HK-2 (cell line): ENCODE measurements around the gene TMEM185B.
A peak's percentile ranks its signal among the peaks of the same experiment; 100 is the strongest.
"Not testable (repeated sequence)": the region's sequence is repeated elsewhere in the genome, so short reads cannot be mapped to it uniquely, and the experiment has no call there.

Experiments used
- DNase-seq: peaks from one replicate; pipeline ENCODE4 v3.0.0-alpha.2; 2018; ENCODE audit not compliant: unreplicated experiment

Gene TMEM185B

DNA sequence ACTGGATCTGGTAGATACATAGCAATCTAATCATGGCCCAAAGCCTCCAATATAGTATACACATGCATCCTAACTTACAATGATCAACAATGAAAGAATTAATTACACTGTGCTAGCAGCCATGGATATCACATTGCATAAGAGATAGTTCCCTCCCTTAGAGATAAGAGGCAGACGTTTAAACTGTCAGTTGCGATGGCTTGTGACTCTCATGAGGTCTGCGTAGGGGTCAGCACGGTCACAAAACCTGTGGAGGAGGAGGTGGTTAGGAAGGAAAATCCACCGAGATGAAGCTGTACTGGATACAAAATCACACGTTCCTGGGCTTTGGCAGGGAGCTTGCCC, 28.7 kb upstream of the TMEM185B start:
- no peak for DNase-seq

DNA sequence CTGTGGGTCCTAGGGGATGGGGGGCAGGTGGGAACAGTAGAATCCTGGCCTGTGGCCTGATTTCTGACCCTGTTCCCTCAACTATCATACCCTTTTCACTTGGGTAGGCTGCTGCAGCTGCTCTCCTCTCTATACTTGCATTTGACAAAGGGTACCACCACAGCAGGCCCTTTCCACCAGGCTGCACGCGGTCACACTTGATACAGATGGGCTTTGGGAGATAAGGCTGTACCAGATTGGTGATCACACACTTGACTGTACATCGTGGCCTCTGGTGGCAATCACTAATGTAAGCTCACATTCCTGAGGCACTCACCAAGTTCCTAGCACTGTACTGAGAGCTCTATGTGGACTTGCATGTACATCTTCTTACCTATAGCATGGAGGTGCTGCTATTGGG, 27.9 kb upstream of the TMEM185B start:
- no peak for DNase-seq

- no peak for DNase-seq
These were observed 27.4 kb upstream of the TMEM185B start for GRCh38 chr2:120250640-120251039.

DNA sequence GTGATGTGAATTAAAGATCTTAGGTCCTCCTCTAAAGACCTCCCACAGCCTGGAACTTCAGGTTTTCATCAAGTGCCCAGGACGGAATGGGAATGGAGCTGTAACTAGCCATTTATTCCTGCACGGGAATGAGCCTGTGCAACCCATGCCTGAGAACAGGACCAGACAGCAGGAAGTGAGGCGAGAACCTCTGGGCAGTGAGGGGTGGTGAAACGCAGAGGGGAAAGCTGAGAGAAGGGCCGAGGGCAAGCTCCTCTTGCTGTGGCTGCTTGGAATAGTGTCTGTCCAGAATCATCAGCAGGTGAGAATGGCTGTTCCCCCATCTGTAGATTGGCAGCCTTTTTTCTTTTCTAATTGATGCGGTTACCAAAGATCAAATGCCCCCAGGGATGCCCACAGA, 24.7 kb upstream of the TMEM185B start:
- no peak for DNase-seq

DNA sequence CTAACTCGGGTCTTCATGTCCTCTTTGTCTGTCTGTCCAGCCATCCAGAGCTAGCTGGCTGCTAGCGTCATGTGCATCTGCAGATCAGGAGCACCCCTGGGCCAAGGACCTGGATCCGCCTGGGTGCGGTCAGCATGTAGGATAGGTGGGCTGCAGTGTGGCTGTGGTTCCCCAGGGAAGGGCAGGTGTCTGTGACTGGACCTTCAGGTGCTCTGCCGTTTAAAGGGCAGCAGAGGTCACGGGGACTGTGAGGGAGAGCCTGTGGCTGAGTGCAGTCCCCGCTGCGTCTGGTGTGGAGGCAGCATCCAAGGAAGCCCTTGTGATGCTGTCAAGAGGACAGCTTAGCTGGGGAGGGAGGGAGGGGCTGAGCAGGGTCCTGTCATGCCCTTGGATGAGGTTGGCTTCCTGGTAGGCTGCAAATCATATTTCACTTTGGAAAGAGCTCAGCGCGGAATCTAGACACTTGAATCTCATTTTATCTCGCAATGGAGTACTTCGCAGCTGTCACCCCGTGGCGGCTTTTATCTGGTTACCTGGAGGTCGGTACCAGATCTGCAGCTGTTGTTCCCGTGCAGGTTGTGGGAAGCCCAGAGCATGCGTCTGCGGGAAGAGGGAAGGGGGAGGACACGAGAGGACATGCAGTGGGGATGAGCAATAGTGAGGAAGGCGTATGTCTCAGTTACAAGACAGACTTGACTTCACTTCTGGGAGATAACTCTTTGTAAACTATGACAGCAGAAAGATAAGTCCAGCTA, 23.5 kb upstream of the TMEM185B start:
- DNase-seq = no peak

DNA sequence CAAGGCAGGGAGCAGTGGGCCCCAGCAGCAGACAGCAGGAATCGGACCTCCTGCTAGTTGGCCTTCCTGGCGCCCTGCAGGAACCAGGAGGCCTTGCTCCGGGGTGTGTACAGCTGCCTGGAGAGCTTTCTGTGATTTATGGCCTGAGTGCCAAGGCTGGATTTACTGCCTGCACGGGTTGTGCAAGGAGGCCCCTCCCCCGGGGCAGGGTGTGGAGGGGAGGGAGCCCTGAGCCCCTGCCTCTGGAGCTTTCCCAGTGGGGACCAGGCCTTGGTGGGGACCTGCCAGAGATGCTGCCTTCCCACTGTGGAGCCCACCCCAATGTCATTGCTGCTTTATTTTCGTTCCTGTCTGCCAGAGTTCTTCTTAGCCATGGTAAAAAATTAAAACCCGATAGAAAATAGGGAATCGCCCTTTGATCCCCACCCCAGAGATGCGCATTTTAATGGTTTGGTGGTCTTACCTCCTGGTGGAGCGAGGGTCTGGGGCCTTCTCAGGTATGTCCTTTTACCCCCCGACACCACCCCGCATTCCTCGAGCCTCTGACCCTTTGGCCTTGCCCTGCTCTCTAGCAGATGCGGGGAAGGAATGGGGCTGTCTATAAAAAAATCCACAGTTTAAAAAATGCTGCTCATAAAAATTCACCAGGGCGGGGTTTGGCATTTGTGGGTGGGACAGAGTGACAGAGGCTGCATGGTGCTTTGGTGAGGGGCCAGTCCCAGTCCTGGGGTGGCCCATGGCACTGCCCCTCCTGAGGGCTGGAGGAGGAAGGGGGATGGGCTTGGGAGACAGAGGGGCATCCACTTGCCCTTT, 22.5 kb upstream of the TMEM185B start:
- DNase-seq = no peak

DNA sequence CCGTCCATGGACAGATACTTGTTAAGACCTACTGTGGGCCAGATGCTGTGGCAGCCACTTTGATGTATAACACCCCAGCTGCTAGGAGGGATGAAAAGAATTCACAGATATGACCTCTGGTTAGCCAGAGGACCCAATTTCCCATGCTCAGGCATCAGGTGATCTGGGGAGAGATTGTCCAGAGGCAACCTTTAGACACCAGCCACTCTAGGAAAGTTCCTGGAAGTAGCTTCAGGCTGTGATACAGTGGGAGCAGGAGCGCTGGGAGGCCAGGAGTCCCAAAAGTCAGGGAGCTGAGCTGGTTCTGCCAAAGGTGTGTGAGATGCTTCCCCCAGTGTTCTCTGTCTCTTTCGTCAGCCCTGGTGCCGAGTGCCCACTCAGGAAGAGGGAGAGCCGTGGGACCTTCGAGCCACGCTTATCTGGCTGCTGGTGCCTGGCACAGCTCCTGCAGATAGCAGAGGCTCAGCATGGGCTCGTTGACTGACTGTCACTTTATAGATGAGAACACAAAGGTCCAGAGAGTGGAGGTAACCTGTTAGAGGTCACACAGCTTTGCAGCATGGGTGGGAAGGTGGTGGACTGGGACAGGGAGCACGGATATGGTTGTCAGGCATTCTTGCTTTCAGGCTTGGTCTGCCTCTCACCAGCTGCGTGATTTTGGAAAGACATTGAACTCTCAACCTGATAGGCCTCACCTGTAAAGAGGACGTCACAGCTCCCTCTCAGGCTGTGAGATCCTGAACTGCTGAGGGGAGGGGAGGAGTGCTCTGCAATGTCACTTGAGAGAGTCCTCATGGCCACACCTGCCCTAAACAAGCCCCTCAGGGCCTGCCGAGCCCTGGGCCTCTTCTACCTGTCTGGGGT, 21.7 kb upstream of the TMEM185B start:
- DNase-seq = no peak

DNA sequence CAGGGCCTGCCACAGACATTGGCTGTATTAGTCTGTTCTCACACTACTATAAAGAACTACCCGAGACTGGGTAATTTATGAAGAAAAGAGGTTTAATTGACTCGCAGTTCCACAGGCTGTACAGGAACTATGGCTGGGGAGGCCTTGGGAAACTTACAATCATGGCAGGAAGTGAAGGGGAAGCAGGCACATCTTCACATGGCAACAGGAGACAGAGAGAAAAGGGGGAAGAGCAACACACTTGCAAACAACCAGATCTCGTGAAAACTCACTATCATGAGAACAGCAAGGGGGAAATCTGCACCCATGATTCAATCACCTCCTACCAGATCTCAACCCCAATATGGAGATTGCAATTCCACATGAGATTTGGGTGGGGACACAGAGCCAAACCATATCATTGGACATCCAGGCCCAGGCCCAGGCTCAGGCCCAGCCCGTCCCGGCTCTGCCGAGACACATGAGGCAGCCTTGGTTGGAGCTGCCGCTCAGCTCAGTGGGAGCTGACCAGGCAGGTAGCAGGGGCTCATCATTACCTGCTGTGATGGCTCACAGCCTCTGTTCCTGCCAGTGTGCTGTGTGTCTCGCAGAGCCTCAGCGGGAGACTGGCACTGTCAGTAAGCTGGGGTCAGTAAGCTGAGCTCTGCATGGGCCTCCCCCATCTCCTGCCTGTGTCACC, 20.8 kb upstream of the TMEM185B start:
- no peak for DNase-seq

- DNase-seq = no peak
These were observed 20.0 kb upstream of the TMEM185B start for GRCh38 chr2:120243211-120243610.

DNA sequence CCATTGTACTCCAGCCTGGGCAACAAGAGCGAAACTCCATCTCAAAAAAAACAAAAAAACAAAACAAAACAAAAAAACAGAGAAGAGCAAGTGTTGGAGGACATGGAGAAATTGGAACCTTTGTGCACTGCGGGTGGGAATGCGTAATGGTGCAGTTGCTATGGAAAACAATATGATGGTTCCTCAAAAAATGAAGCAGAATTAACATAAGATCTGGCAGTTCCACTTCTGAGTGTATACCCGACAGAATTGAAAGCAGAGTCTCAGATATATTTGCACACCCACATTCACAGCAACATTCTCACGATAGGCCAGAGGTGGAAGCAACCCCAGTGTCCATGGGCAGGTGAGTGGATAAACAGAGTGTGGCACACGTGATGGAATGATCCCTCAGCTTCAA, 18.5 kb upstream of the TMEM185B start:
- DNase-seq = no peak

- DNase-seq = no peak
These were observed 17.8 kb upstream of the TMEM185B start for GRCh38 chr2:120240901-120241429.

GRCh38 chr2:120239488-120240287, 16.5 kb upstream of the TMEM185B start:
- DNase-seq = peak; percentile 68

DNA sequence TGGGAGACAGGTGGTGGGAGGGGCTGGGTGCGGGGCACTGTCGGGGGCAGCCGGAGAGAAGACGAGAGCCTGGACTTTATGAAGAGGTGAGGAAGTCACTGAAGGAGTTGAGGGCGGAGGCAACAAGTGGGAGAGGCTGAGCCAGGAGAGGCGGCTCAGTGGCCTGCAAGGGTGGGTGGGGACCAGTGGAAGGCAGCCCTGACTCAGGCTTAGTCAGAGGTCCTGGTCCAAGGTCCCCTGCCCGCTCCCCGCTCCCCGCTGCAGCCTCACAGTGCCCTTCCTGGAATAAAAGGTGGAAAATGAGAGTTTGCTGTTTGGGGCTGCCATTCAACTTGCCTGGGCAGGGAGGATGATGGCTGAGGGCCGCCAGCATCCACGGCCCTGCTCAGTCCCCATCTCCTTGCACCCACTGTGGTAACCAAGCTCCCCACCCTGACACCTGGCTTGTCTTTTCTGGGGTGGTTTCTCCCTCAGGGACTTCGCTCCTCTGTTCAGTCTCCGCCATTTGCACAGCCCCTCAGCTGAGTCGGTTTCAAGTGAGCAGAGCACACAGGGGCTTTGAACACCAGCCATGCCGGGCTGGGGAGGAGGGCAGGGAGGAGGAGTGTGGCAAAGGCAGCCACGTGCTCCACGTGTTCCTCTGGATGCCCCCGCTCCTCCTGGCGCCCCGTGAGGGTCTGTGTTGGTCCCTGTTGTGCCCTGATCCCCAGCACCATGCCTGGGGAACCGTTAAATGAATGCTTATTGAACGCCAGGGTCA, 15.7 kb upstream of the TMEM185B start:
- DNase-seq = peak; percentile 84

DNA sequence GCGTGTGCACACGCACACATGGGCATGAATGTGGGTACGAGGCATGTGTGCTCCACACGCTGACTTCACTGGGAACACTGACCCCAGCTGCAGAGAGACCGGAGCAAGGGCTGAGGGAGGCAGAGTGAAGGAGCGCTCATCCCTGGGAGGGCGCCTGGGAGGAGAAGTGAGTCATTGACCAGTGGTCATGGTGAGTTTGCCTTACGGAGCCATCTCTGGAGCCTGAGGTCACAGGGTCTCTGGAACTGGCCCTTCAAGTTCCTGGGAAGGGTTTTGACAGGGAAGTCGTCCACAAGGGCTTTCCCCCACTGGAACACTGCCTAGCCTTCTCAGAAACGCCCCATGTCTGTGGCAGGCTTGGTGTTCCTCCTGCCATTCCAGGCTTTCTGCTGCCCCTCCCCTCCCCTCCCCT, 14.3 kb upstream of the TMEM185B start:
- DNase-seq = peak; percentile 72

- no peak for DNase-seq
These were observed 13.6 kb upstream of the TMEM185B start for GRCh38 chr2:120236791-120237190.

DNA sequence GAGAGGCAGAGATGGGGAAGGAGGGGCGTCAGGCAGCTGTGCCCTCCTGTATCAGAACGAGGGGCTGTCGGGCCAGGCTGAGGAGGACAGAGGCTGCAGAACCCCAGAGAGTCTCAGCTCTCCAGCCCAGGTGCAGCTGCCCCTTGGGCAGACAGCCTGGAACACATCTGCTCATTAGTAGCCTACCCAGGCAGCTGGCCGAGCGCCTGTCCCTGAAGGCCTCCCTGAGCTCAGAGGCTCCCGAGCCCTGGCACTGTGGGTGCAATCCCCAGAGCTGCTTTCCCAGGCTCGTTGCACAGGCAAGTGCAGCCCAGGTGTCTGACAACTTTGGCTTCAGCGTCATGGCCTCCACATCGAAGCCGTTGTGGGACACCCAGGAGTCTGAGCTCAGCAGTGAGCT, 13.1 kb upstream of the TMEM185B start:
- no peak for DNase-seq

DNA sequence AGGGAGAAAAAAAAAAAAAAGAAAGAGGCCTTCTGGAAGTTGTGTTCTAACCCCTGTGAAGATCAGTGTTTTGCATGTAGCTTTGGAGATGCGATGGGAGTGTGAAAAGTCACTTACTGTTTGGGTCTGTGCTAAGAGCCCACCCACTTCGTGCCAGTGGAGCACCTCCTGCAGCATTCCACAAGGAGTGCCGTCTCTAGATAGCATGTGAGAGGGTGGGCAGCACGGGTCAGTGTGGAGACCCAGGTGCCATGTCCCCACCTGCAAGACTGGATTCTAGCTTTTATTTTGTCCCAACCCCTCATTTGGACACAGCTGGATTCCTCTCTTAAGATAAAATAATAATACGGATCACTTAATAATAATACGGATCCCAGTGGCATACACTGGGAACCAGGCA, 12.5 kb upstream of the TMEM185B start:
- DNase-seq = no peak

- not testable (repeated sequence) for DNase-seq
These were observed 12.0 kb upstream of the TMEM185B start for GRCh38 chr2:120235158-120235557.

GRCh38 chr2:120233292-120233691, 10.1 kb upstream of the TMEM185B start:
- no peak for DNase-seq
